SKM-1 treated with dmso at 0.1 percent for 144 hours (cell line): ENCODE data around the gene PRL.

Experiments
- DNase-seq: peaks from one replicate; lab custom pipeline; 2025; ENCODE audit not compliant: unreplicated experiment; lab: John Stamatoyannopoulos, UW

The PRL gene

GRCh38 chr6:22295145-22295544, 1.7 kb downstream of the PRL start:
- no peak for DNase-seq

GRCh38 chr6:22294301-22294700, 2.5 kb downstream of the PRL start:
- no peak for DNase-seq

- no peak for DNase-seq
Measured at GRCh38 chr6:22290045-22290444, 6.8 kb downstream of the PRL start.

GRCh38 chr6:22288721-22289120, 8.1 kb downstream of the PRL start:
- DNase-seq: no peak

- DNase-seq: no peak
Measured at GRCh38 chr6:22284666-22285065, 12.2 kb downstream of the PRL start.

- DNase-seq: no peak
Measured at GRCh38 chr6:22281341-22282085, 15.3 kb downstream of the PRL start.

DNA sequence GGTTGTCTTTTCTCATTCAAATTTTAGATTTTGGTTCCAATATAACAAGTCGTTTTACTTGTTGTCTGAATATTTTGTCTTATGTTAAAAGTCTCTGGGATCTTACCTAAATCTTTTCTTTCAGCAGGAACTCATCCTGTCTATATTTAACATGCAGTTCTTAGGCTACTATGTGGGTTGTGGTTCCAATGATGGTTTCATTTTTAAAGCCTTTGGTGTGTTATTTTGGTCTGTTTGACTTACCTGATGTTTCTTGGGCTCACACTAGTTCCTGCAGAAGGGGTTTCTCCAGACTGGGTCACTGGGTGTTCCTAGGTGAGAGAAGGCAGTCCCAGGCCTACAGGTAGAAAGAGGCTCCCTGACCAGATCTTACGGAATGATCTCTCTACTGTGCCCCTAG, 17.4 kb downstream of the PRL start:
- no peak for DNase-seq

GRCh38 chr6:22271081-22271480, 25.8 kb downstream of the PRL start:
- no peak for DNase-seq

DNA sequence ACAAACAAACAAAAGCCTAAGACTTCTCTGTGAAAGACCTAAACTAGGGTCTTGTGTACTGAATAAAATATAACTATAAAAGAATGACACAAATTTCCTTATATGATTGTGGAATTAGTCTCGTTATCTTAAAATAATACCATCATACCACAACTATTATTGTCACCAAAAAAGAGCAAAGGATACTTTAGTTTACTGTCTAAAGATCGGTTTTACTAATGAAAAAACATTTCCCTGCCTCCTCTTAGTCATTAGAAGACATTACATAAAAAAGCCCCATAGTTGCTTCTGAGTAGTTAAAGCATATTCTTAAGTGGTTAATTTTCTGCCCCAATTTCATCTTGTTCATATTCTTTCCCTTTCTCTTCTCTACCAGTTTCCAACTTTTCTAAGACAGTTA, 33.1 kb downstream of the PRL start:
- no peak for DNase-seq

DNA sequence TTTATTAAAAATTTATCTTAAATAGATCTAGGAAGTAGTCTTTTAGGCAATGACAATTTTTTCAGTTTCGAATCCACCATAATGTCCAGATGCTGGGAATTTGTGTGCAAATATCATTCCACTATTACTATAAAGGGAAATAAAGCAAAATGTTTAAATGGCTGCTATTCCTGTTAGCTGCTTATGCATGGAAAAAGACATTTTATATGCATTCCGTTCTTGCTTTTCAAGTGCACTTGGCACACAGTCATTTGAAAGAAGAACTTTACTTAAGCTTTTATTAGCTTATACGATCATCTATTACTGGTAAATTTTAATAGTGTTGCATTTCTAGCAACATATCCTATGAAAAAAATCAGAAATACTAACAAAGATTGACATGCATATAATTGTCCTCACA, 42.0 kb downstream of the PRL start:
- DNase-seq: no peak

DNA sequence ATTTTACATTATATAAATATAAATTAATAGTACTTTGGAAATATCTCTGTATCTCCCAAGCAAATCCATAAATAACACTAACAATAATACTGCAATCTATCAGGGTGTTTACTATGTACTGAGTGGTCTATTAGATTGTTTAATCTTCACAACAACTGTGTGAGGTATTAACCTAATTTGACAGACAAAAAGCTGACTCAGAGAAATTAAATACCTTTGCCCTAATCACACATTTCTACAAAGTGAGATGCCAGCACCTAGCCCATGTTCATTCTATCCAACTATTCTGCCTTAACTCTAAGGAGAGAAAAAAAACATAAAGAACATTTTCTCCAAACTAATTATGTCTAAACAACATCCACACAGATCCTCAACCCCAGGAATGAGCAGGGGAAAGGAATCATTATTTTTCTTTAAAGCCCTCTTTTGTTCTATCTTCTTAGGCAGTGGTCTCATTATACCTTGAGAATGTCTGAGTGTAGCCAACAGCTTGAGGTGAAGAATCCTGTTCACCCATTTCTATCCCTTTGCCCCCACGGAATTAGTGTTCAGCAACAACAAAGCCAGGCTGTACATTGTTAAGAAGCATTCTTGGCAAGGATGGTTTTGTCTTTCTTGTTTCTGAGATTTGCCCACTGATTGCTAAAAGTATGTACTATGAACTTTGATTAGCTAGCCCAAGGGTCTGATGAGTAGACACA, 42.7 kb downstream of the PRL start:
- DNase-seq: no peak

- no peak for DNase-seq
Measured at GRCh38 chr6:22251348-22251747, 45.5 kb downstream of the PRL start.

DNA sequence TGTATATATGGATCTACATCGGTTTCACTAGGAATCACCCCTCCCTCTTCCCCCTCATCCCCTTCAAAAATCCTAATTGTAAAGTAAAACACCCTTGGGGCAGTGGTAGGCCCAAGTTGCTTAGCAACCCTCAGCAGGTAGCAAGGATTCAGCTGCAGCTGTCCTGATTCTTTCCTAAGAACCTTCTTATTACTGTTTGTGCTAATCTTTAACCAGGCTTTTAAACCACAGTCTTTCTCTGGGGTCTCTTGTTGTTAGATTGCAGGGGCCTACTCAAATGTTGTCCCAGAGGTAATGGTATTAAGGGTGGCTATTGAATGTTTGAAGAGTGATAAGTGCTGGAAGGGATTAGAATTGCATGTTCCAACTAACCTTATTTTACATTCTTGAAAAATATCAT, 46.4 kb downstream of the PRL start:
- no peak for DNase-seq

DNA sequence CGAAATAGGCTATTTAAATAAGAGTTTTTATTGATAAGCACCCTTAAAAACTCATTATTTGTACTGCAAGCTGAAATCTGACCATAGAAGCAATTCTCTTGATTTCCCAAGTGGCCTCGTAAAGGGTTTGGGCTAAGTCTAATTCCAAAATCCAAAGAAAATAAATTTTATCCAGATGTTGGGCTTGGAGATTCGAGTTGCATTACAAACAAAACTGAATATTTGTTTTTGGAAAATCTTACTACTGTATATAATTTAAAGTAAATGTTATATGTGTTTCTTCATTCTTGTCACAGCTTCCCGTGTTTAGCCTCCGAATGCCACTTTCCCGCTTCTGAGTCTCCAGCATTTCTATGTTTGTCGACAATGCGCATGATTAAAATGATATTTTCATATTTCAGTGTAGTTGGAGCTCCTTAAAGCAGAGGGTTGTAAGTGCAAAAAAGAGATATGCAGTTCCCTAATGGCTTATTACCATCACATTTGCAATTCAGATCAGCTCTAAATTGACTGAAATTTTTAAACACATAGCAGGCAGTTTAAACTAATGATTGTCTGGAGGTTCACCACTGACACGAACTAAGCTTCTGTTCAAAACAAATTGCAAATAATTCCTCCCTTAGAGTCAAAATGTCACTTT, 47.0 kb downstream of the PRL start:
- DNase-seq: no peak

DNA sequence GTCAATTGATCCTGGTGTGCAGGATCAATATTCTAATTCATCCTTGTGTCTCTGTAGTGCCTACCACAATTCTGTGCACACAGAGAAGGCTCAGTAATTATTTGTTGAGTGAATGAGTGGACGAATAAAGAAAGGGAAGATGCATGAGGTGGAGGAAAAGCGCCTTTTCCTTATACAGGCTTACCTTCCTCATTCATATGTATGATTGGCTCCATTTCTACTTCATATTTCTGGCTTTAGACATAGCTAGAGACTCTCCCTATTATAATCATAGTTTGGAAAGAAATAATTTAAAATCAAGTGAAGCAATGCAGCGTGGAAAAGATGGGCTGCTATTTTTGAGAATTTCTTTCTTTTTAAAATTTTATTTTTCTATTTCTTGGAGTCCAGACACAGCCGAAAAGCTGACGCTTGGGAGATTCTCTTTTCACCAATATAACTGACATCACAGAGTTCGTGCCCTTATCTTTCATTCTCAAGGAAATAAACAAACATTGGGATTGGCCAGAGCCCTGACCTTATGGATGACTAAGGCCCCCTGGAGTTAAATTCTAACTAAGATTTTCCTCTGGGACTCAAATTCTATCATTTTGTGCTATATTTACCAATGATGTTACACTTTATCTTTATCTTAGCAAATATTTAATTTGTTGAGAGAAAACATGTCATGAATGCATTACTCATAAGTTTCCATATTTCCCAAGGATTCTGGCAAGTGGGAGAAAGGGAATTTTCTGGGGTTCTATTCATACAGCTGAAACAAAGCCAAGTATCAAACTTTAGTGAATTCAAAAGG, 48.1 kb downstream of the PRL start:
- DNase-seq: no peak

- peak; percentile 8 for DNase-seq
Measured at GRCh38 chr6:22247916-22248482, 48.8 kb downstream of the PRL start.

GRCh38 chr6:22240025-22240424, 56.8 kb downstream of the PRL start:
- DNase-seq: no peak

DNA sequence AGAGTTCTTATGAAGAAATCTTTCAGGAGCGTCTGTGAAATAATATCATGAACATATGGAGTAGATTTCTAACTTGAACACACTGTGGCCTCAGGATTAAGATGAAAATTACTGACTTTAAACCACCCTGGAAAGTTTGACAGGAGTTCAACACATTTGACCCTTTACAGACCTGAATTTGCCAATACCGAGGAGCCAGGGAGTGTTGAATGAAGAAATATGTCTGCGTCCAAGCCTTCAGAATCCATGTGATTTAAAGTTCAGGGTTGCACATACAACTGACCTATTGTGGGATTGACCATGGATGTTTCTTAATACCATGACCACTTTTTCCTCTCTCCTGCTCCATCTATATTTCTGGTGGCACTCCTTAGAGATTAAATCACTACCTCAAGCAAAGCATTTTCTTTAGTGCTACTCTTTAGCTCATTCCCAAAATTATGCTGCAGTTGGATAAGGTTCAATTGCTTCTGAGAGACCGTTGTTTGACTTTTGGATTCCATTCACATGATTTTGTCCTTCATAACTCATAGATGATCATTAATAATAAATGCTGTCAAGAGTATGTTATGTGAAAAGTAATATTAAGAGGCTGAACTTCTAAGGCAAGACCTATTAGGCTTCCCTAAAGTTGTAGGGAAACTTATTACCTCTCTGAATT, 57.4 kb downstream of the PRL start:
- no peak for DNase-seq

DNA sequence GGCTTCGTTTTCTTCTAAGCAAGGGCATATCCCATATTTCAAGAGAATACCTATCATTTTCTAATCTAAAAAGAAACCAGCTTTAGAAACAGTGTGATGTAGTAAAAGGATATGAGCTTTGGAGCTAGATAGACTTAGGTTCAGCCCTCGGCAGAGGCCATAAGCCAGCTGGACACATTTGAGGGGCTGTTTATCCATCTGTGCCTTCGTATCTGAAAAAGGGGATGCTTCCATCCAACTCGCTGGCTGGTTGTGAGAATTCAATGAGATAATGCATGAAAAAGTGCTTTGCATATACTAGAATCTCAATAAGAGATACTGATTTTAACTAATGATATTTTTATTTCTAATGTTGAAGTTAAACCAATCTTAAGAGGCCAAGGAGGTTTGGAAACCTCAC, 58.0 kb downstream of the PRL start:
- no peak for DNase-seq

GRCh38 chr6:22237526-22237925, 59.3 kb downstream of the PRL start:
- no peak for DNase-seq
